Thoracic aorta (tissue), 2 donors: ENCODE results near the gene STRAP. TPM values are rescaled to one million over a fixed set of nuclear protein-coding genes. Genes with fewer than 3 reads are reported as not detected.
A peak's percentile ranks its signal among the peaks of the same experiment; 100 is the strongest.

Source experiments
- ATAC-seq: fragments of 150-250 bp; one replicate; pipeline ENCODE4 v1.8.0; 2017; ENCODE audit warnings: low read depth; ENCODE audit not compliant: insufficient number of reproducible peaks, low FRiP score
- DNase-seq: peaks from one replicate; pipeline ENCODE4 v3.0.0-alpha.2; 2020; ENCODE audit warnings: low spot score
- H3K27ac ChIP-seq, 2 donors: fragments of 200-600 bp; sonication (generic); 1 replicate in 1 of 2; 2 replicates in 1 of 2; pipeline ENCODE4 v1.5.1; 2016; ENCODE audit warnings: mild to moderate bottlenecking in 2 of 2, moderate library complexity in 2 of 2
- H3K27me3 ChIP-seq: fragments of 200-600 bp; sonication (generic); replicated peaks from 2 replicates; pipeline ENCODE4 v1.6.0; 2016; ENCODE audit warnings: mild to moderate bottlenecking; ENCODE audit not compliant: insufficient read depth
- H3K36me3 ChIP-seq: fragments of 200-600 bp; sonication (generic); one replicate; pipeline ENCODE4 v1.5.1; 2016
- H3K4me1 ChIP-seq, 2 donors: fragments of 200-600 bp; sonication (generic); 1 replicate in 1 of 2; 2 replicates in 1 of 2; pipeline versions ENCODE4 v1.5.1 to v1.6.0; 2016; ENCODE audit warnings: low read depth in 2 of 2, mild to moderate bottlenecking in 1 of 2; ENCODE audit not compliant: control insufficient read depth in 1 of 2
- H3K4me3 ChIP-seq: fragments of 200-600 bp; sonication (generic); 2 replicates; pipeline ENCODE4 v1.5.1; 2016; ENCODE audit warnings: mild to moderate bottlenecking
- H3K9me3 ChIP-seq: fragments of 200-600 bp; sonication (generic); 2 replicates; pipeline ENCODE4 v1.5.1; 2016
- CTCF ChIP-seq: fragments of 200-600 bp; sonication (generic); IDR thresholded peaks from one replicate; pipeline ENCODE4 v1.5.1; 2019; ENCODE audit warnings: antibody characterized with exemption
- total RNA-seq, 2 donors: library from RNA; depleted of rRNA; stranded (reverse); fragments of >200 nt; gene quantifications; one replicate each; pipeline versions ENCODE4 v1.1.0 to v1.2.3, GENCODE V29; 2016

Gene STRAP
- total RNA-seq, 2 donors from 2014 or later = 55.1 to 55.5 TPM

- H3K9me3 ChIP-seq = no peaks in the 10 kb centered on the region
- no peaks in the 10 kb centered on the region for H3K27me3 ChIP-seq
- peaks cover 18% of the 10 kb centered on the region for H3K36me3 ChIP-seq
- peaks cover 0 to 7% of the 10 kb centered on the region in 2 donors for H3K4me1 ChIP-seq
- no peak for TF ChIP-seq CTCF
- DNase-seq (no peak), ATAC-seq (no peak)
- H3K4me3 ChIP-seq = no peak overlapping the region
- no peak overlapping the region for H3K27ac ChIP-seq
Observed at GRCh38 chr12:15892645-15893259, 10.6 kb downstream of the STRAP start.

- Histone ChIP-seq H3K9me3 (no peaks in the 10 kb centered on the region), H3K27me3 (no peaks in the 10 kb centered on the region), H3K4me1 (peaks cover 0 to 2% of the 10 kb centered on the region in 2 donors), H3K36me3 (peaks cover 18% of the 10 kb centered on the region), H3K27ac (no peak overlapping the region), H3K4me3 (no peak overlapping the region)
- DNase-seq = no peak
- ATAC-seq = no peak
- TF ChIP-seq CTCF = no peak
Observed at GRCh38 chr12:15893260-15893659, 11.1 kb downstream of the STRAP start.

GRCh38 chr12:15896867-15897266 lies 14.7 kb downstream of the STRAP start:
- no peak overlapping the region for H3K4me3 ChIP-seq
- no peaks in the 10 kb centered on the region for H3K4me1 ChIP-seq
- no peak for TF ChIP-seq CTCF
- H3K27ac ChIP-seq = no peak overlapping the region
- ATAC-seq (no peak), DNase-seq (no peak)
- peaks cover 26% of the 10 kb centered on the region for H3K36me3 ChIP-seq
- no peaks in the 10 kb centered on the region for H3K27me3 ChIP-seq
- no peaks in the 10 kb centered on the region for H3K9me3 ChIP-seq

GRCh38 chr12:15897433-15897832 lies 15.2 kb downstream of the STRAP start:
- no peak for TF ChIP-seq CTCF
- Histone ChIP-seq H3K9me3 (no peaks in the 10 kb centered on the region), H3K4me1 (no peaks in the 10 kb centered on the region), H3K4me3 (no peak overlapping the region), H3K27ac (no peak overlapping the region), H3K36me3 (peaks cover 28% of the 10 kb centered on the region), H3K27me3 (no peaks in the 10 kb centered on the region)
- no peak for DNase-seq
- ATAC-seq = no peak

GRCh38 chr12:15899282-15899870 lies 17.2 kb downstream of the STRAP start:
- no peak for DNase-seq
- H3K36me3 ChIP-seq = peaks cover 34% of the 10 kb centered on the region

More at GRCh38 chr12:15899282-15899870, 17.2 kb downstream of the STRAP start:
- no peak for ATAC-seq
- no peak overlapping the region for H3K27ac ChIP-seq
- no peaks in the 10 kb centered on the region for H3K4me1 ChIP-seq
- TF ChIP-seq CTCF = peak; percentile 60
- H3K9me3 ChIP-seq = no peaks in the 10 kb centered on the region
- H3K27me3 ChIP-seq = no peaks in the 10 kb centered on the region
- H3K4me3 ChIP-seq = no peak overlapping the region
